Activated CD8-positive, alpha-beta memory T cell treated with anti-CD3 and anti-CD28 coated beads, Interleukin-2, amount 50 U/mL, for 48 hours (primary cell): ENCODE measurements around the gene PEX11G.

Source experiments
- DNase-seq: peaks from one replicate; pipeline ENCODE4 v3.0.0-alpha.2; 2020

Gene PEX11G

DNA sequence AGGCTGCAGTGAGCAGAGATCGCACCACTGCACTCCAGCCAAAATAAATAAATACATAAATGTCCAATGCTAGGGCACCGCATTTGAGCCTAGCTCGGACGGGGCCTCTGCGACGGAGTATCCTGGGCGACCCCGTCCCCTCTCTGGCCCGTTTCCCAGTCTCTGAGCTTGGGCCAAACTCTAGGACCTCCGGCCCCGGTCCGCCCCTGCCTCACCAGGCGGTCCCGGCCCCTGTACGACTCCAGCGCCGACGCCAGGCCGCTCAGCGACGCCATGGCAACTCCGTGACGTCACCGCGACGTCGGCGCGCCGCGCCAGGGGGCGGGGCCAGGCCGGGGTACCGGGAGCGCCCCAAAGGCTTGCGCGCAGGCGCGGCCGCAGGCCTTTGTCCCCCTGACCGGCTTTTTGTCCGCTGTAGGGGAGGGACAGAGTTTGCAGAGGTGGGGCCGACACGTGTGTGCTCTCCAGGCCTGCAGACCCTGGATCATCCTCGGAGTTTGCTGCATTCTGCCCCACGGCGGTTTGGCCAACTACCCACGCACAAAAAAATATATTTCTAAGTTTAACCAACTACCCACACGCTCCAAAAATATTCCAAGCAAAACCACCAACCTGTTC, at the start of gene PEX11G:
PEX11G (minus strand) TSS at position 300 of the 618 bp plus-strand sequence; CDS start at position 275, 25 bp downstream.
- DNase-seq, result peak; percentile 99

DNA sequence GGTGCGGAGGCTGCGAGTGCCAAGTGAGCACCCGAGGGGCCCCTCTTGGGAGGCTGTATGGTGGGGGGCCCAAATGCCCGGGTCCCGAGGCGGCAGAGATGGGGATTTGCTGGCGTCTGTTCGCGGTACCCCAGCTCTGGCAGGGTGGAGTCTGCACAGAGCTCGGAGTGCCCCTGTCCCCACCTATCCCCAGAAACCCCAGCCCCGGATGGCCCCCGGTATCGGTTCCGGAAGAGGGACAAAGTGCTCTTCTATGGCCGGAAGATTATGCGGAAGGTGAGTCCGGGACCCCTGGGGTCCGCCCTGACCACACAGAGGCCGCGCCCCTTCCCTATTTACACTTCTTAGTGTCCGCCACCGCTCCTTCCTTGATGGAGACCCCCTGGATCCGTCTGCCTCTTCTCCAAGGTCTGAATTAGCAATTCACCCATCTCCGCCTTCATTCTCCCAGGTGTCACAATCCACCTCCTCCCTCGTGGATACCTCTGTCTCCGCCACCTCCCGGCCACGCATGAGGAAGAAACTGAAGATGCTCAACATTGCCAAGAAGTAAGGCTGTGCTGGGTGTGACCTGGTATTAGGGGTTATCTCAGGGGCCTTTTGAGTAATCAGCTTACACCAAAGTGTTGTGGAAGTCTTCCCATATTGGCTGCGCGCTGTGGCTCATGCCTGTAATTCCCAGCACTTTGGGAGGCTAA, 47.3 kb upstream of the PEX11G start:
- no peak for DNase-seq

DNA sequence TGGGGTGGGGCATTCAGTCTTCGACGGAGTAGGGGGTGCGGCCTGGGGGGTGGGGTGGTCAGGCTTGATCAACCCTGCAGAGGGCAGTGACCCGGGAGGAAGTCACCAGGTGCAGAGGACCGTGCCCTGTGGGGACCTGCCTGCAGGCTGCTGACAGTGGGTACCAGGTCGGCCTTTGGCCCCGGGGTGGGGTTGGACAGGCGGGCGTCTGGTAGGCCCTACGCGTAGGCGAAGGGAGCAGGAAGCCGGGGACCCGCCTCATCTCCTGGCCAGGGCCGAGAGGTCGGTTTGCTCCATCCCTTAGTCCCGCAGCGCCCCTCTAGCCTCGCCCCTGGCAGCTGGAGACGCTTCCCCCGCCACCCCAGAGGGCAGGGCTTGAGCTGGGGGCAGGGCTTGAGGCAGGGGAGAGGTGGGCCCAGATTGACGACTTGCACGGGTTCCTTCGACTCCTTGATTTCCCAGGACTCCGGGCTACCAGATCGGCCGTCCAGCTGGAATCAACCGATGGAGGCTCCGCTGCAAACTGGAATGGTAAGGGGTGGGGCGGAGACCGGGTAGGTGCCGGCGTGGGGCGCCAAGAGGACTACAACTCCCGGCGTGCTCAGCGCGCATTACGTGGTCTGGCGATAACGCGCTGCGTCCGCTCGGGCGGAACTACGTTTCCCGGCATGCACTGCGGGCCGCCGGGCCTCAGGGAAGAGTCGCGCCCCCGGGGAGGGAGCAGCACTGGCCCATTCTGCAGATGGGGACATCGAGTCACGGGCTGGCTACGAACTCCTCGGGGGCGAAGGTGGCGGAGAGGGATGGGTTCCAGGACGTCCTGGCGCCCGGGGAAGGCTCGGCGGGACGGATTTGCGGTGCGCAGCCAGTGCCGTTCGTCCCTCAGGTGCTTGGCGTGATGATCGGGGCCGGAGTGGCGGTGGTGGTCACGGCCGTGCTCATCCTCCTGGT, 46.5 kb upstream of the PEX11G start, which contains the start of gene PNPLA6:
PNPLA6 (plus strand) TSS at position 671 of the 951 bp plus-strand sequence; CDS start at position 743, 72 bp downstream.
- DNase-seq, result peak; percentile 97

DNA sequence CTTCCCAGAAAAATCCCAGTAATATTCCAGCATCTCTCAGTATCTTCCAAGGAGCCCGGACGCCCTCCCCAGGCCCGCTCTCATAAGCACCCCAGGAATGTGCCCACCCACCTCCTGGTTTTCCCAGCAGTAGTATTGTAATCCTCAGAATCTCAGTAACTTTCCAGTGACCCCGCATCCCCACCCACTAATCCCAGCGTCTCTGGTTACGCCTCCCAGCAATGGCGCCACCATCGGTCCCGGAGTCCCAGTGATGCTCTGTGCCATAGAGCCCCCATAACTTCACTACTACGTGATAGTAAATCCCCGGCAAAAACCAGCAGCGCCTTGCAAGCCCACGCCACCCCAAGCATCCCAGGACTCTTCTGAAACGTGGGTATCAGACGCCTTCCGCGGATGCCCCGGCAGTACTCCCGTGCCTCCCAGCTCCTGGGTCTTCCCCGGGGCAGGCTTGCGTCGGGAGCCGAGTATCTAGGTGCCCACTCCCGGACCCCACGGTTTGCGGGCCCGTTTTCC, 45.8 kb upstream of the PEX11G start:
- peak; percentile 78 for DNase-seq

DNA sequence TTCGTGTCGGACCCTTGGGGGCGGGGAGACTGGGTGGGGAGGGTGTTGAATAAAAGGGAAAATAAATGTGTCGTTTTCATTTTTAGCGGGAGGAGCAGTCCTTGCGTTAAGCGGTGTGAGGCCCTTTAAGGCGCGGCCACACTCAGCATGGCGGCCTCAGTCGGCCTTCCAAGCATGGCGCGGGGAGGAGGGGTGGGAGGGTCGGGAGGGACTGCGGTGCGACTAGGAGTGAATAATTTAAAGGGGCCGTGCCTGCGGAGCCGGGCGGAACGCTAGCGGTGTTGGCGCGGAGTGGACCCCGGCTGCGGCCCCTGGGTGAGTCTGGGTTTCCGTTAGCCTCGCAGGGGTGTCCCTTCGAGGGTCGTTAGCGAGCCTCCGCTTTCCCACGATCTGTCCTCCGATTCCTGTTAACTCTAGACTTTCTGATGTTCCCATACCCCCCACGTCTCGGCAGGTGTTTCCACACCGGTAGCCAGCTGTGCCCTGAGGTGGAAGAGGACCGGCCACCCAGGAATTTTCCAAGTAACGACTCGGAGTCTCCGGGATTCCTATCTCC, 45.2 kb upstream of the PEX11G start:
- DNase-seq, result peak; percentile 88

DNA sequence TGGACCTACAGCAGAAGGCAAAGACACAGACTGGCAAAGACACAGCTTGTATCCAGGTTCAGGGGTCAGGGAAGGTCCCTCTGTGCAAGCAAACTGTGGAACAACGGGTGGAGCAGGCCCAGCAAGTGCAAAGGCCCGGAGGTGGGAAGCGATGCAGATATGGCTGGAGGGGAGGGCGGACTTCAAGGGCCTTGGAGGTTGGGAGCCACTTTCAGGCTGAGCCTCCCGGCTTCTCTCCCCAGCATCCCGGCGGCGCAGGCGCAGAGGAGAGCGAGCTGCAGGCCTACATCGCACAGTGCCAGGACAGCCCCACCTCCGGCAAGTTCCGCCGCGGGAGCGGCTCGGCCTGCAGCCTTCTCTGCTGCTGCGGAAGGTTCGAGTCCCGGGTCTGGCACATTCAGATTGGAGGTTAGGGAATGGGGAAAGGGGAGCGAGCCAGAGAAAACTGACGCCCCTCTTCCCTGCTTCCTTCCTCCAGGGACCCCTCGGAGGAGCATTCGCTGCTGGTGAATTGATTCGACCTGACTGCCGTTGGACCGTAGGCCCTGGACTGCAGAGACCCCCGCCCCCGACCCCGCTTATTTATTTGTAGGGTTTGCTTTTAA, 44.5 kb upstream of the PEX11G start:
- peak; percentile 61 for DNase-seq

DNA sequence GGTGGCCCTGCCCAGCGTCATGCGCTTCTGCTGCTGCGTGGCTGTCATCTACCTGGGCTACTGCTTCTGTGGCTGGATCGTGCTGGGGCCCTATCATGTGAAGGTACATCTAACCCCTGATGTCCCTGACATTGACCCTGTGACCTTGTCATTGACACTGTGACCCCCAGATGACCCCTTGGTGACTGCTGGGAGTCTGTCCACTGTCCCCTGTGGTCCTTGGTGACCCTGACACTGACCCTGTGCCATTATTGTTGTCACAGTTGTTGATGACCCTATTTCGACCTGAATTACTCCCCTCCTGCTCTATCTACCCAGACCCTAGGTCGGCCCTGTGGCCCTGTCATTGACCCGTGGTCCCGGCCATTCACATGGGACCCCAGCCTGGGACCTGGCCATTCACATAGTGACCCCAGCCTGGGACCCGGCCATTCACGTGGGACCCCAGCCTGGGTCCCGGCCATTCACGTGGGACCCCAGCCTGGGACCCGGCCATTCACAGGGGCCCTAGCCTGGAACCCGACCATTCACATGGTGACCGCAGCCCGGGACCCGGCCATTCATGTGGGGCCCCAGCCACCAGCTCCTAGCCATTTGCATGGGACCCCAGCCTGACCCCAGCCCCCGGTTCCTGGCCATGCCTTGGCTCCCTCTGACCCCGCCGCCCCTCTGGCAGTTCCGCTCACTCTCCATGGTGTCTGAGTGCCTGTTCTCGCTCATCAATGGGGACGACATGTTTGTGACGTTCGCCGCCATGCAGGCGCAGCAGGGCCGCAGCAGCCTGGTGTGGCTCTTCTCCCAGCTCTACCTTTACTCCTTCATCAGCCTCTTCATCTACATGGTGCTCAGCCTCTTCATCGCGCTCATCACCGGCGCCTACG, 41.0 kb upstream of the PEX11G start:
- DNase-seq, result no peak

DNA sequence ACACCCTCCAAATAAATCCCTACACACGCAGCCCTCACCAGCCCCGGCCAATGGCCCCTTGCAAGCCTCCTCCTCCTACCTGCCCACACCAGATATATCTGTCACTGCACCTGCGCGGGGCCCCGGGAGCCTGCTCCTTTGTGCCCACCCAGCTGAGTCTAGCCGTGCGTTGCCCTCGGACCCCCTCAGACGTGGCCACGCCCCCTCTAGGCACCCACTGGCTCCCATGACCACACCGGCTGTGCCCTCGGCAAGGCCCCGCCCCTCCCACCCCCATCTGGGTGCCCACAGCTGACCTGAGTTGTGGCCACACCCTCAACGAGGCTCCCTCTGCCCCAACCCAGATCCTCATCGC, 40.4 kb upstream of the PEX11G start:
- no peak for DNase-seq

DNA sequence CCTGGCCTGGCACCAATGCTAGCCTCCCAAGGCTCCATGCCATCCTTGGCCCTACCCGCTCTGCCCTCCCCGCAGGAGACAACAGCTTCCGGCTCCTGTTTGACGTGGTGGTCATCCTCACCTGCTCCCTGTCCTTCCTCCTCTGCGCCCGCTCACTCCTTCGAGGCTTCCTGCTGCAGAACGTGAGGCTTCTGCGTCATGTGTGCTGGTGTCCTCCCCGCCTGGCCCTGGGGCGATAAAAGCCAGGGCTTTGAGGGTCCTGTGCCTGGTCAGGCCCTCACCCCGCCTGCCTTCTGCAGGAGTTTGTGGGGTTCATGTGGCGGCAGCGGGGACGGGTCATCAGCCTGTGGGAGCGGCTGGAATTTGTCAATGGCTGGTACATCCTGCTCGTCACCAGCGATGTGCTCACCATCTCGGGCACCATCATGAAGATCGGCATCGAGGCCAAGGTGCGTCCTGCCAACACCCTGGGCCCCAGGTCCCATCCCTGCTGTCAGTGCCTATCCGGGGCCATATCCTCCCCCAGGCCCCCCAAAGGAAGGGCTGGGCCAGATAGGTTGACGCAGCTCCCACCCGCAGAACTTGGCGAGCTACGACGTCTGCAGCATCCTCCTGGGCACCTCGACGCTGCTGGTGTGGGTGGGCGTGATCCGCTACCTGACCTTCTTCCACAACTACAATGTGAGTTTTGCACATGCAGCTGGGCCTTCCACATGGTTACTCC, 39.8 kb upstream of the PEX11G start:
- DNase-seq, result no peak

DNA sequence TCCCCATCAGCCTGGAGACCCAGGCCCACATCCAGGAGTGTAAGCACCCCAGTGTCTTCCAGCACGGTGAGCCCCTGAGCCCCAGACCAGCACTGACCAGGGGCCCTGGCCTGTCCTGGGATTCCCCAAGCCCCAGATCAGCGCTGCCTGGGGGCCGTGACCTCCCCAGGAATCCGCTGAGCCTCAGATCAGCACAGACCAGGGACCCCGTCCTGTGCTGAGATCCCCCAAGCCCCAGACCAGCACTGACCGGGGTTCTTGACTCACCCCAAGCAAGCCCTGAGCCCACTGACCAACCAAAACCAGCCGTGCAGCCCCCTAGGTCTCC, 39.3 kb upstream of the PEX11G start:
- no peak for DNase-seq

DNA sequence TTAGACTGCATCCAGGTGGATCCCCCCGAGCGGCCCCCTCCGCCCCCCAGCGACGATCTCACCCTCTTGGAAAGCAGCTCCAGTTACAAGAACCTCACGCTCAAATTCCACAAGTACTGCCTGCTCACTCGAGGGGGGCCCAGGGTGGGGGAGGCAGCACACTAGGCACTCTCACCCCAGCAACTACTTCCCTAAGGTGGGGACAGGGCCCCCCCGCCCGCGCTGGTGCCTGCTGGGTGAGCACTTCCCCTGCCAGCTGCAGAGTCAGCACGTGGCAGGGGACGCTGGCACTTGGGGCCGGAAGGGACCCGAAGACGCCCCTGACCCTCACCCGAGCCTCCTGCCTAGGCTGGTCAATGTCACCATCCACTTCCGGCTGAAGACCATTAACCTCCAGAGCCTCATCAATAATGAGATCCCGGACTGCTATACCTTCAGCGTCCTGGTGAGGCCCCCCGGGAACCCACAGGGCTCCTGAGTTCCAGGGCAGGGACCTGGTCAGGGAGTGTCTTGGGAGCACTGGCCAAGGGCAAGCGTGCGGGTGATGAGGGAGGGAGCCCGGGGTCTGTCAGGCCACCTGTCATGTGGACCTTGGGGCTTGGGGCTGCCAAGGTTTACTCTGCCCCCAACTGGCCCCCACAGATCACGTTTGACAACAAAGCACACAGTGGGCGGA, 38.8 kb upstream of the PEX11G start:
- DNase-seq, result no peak

DNA sequence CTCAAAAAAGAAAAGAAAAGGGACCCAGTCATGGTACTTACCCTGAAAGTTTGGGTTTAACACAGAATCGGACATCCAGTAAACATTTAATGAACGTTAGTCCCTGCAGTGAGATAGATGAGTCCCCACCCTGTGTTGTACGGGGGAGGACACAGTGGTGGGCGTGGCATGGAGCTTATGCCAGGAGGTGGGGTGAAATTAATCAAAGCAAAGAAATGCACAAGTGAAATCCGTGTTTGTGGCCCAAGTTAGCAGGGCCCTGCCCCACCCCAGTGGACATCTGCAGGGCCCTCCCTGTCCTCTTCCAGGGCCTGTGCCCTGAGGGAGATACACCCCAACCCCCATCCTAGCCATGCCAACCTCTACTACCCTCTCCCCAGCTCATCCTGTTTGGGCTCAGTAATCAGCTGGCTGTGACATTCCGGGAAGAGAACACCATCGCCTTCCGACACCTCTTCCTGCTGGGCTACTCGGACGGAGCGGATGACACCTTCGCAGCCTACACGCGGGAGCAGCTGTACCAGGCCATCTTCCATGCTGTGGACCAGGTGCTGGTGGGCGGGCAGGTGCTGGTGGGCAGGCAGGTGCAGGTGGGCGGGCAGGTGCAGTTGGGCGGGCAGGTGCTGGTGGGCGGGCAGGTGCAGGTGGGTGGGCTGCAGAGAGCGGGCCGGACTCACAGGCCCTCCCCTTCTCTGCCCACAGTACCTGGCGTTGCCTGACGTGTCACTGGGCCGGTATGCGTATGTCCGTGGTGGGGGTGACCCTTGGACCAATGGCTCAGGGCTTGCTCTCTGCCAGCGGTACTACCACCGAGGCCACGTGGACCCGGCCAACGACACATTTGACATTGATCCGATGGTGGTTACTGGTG, 37.5 kb upstream of the PEX11G start:
- DNase-seq, result no peak

DNA sequence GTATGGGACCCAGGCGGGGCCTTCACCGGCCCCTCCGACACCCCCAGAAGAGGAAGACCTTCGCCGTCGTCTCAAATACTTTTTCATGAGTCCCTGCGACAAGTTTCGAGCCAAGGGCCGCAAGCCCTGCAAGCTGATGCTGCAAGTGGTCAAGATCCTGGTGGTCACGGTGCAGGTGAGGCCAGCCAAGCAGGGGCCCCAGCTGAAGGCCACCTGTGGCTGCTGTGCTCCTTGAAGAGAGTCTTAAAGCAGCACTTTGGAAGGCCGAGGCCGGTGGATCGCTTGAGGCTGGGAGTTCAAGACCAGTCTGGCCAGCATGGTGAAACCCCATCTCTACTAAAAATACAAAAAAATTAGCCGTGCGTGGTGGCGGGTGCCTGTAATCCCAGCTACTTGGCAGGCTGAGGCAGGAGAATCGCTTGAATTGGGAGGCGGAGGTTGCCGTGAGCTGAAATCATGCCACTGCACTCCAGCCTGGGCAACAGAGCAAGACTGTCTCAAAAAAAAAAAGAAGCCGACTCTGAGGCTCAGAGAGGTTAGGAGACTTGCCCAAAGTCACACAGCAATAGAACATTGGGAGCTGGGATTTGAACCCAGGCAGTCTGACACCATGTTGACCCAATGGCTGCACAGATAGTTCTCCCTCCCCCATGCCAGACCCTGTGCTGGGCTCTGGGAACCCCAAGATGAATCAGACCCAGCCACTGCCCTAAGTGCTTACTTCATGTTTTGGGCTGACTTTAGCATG, 36.3 kb upstream of the PEX11G start:
- DNase-seq, result no peak

DNA sequence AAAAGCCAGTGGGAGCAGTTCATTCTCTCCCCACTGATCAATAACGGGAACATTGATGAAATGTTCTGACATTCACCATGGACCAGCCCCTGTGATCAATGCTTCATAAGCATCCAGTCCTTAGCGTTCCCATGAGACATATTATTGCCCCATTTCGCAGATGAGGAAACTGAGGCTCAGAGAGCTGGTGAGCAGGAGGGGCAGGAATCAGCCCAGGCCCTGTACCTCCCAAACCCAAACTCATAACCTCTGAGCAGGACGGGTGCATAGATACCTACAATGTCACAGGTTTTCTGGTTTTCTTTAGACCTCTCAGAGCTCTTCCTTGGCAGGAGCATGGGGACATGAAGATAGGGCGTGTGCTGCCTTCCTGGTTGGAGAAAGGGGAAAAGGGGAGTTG, 35.7 kb upstream of the PEX11G start:
- DNase-seq, result no peak

DNA sequence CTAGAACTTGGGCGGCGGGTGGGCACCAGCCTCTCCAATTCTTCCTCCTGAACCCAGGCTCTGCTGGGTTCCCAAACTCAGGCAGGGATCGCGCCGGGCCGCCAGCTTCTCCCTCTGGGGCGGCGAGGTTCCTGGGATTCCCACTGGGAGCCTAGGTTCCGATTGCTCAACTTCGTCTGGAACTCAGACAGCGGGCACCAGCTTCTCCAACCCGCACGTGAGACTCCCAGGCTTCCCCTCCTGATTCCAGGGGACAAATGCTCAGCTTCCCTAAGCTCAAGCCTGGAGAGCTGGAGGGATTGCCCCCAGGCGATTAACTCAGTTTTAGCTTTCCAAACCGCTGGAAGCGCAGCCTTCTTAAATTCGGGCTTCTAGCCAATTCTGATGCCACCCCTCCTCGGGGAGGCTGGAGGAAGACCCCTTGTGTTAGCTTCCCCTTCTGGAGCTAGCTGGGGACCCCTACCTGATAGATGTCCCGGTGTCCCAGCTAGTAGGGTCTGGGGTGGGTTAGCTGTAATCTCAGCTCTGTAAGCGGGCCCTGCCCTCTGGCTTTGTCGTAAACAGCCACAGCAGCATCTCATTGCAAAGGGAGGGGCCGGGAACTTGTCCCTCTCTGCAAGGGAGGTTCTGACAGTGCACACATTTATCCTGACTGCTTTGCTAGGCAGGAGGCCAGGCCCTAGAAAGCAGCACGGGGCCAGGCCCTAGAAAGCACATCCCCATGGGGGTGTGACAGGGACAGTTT, 34.3 kb upstream of the PEX11G start:
- no peak for DNase-seq

DNA sequence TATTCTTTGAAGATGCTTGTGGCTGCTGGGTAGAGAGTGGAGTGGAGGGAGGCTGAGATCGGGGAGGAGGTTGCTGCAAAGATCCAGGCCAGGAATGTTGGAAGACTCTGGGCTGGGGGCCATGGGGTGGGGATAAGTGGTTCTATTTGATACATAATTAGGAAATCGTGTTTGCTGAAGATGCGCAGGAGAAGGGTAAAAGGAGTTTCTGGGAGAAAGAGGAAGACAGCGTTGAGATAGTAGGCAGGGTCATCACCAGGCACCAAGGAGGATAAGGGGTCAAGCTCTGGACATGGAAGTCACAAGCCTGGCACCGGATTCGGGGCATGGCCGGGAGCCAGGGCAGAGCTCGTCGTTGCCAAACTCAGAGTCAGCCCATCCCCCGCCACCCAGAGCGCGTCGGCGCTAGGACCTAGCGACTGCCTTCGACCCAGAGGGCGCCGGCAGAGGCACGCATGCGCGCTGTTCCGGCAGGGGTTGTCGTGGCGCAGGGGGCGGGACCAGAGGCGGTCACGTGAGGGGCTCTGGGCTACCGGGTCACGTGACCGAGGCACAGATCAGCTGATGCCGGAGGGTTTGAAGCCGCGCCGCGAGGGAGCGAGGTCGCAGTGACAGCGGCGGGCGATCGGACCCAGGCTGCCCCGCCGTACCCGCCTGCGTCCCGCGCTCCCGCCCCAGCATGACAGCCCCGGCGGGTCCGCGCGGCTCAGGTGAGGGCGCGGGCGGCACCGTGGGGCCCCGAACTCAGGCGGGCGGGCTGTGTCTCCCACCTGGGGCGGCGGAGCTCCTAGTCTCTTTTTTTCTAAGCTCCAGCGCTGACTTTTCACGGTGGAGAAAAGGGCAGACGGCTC, 33.5 kb upstream of the PEX11G start, which contains the start of gene MCOLN1:
MCOLN1 (plus strand) TSS at position 553 of the 851 bp plus-strand sequence; CDS start at position 680, 127 bp downstream.
- DNase-seq, result peak; percentile 100
